ENCODE data around the gene PVRIG.
"Not testable (repeated sequence)": the region's sequence is repeated elsewhere in the genome, so short reads cannot be mapped to it uniquely, and the experiment has no call there.

The PVRIG gene

DNA sequence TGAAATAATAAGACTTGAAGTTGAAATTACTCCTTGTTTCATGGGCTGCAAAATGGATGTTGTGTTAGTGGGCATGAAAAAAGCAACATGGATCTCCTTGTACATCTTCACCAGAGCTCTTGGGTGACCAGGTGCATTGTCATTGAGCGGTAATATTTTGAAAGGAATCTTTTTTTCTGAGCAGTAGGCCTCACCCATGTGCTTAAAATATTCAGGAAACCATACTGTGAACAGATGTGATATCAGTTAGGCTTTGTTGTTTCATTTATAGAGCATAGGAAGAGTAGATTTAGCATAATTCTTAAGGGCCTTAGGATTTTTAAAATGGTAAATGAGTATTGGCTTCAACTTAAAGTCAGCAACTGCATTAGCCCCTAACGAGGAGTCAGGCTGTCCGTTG lies 26.8 kb upstream of the PVRIG start:
- DNase-seq: no peak

DNA sequence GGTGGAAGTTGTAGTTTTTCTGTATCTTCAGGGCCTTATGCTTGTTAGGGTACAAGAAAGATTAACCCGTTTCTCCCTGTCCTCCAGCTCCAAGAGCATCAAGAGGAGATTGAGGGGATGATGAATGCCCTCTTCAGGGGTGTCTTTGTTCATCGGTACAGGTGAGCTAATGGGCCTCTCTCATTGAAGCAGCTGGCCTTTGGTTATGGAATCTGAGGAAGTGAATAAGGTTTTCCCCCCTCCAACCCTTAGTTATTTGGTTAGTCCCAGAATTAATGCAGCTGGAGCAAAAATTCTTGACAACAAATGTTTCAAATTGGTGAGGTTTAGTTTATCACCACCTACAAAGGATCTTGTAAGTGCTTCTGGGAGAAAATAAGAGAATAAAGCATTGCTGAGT lies 24.5 kb upstream of the PVRIG start:
- no peak for DNase-seq

DNA sequence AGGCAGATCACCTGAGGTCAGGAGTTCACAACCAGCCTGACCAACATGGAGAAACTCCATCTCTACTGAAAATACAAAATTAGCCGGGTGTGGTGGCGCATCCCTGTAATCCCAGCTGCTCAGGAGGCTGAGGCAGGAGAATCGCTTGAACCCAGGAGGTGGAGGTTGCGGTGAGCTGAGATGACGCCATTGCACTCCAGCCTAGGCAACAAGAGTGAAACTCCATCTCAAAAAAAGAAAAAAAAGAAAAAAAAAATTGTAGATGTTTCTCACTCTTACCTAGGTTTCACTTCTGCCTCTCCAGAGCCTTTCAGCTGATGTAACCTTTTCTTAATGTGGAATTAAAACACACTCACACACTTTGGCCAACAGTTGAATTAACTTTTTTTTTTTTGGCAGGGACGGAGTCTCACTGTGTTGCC lies 23.8 kb upstream of the PVRIG start:
- DNase-seq: not testable (repeated sequence)

DNA sequence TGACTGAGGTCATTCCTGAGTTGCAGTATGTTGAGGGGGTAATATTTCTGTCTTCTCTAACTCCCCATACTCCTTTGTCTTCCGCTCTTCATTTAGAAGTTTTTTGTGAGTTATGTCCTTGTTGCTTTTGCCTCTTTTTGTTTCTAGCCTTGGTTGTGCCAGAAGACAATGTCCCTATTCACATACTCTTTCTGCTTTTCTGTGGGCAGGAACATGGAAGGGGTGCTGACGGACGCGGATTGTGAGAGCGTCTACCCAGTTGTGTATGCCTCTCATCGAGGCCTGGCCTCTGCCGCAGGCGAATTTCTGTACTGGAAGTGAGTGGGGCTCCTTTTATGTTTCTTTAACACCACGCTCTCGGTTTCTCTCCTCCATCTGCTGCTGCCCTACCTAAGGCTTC lies 21.5 kb upstream of the PVRIG start:
- DNase-seq: peak in 1 of 51 donors; percentile 25

DNA sequence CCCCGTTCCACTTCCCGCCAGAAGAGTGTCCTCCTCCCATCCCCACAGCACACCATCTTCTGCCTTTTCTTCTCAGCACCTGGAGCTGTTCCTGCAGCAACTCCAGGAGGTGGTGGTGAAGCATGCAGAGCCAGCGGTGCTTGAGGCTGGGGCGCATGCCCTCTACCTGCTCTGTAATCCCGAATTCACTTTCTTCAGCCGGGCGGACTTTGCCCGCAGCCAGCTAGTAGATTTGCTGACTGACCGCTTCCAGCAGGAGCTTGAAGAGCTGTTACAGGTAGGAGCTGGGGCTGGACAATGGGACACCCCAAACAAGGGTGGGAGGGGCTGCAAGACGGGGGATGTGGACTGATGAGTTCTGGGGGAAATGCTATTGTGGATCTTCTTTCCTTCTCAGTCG lies 19.1 kb upstream of the PVRIG start:
- no peak for DNase-seq

DNA sequence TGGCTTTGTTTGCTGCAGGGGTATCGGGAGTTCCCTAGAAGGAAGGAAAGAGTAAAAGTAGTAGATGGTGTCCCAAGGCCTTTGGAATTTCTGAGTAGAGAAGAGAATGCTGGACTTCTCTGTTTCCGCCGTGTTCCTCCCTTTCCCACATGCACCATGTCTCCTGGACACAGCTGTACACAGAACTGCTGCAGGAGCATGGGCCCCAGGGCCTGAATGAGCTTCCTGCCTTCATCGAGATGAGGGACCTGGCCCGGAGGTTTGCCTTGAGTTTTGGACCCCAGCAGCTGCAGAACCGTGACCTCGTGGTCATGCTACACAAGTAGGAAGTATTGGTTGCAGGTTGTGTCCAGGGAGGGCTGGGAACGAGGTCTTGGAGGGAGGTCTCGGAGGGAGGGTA lies 15.3 kb upstream of the PVRIG start:
- no peak for DNase-seq

DNA sequence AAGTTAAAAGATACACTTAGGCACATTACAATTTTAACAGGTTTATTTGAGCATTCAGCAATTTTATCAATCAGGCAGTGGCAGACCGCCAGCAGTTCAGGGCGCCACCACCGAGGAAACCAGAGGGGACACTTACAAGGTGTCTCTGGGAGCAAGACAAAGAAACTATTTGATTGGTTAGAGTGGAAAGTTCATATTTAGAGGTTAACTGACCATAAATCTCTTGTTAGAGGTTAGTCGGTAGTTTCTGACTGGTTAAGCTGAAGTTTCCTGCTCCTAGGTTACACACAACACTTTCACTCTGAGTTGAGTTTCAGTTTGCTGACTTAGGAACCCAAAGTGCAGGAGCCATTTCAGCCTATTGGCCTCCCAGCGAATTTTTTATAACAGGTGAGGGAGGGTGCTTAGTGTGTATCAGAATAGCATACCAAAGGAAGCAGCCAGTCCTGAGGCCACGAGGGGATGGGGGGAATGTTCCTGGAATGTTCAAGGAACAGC lies 10.8 kb upstream of the PVRIG start:
- no peak for DNase-seq

DNA sequence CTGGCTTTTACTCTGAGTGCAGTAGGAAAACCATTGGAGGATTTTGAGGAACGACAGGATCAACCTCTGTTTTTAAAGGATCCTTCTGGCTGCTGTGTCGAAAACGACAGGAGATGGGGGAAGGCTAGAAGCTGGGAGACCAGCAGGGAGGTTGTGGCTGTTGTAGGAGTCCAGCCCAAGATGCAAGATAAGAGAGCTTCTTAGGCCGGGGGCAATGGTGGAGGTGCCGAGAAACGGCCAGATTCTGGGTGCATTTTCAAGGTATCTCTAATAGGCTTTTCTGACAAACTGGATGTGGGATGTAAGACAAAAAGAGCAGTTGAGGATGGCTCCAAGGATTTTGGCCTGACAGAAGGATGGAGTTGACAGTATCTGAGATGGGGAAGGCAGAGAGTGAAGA lies 10.3 kb upstream of the PVRIG start:
- no peak for DNase-seq

DNA sequence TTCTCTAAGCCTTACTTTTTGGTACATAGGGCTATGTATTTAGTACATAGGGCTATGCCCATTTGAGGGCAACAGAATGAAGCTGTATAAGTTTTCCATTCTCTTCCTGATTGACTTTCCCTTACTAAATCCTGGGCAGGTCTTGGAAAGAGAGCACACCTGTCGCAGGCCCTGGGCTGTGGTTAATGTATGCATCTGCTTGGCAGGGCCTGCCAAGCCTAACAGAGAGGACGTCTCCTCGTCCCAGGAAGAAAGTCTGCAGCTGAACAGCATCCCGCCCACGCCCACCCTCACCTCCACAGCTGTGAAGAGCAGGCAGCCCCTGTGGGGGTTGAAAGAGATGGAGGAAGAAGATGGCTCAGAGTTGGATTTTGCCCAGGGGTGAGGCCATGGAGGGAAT lies 8.9 kb upstream of the PVRIG start:
- DNase-seq: no peak

DNA sequence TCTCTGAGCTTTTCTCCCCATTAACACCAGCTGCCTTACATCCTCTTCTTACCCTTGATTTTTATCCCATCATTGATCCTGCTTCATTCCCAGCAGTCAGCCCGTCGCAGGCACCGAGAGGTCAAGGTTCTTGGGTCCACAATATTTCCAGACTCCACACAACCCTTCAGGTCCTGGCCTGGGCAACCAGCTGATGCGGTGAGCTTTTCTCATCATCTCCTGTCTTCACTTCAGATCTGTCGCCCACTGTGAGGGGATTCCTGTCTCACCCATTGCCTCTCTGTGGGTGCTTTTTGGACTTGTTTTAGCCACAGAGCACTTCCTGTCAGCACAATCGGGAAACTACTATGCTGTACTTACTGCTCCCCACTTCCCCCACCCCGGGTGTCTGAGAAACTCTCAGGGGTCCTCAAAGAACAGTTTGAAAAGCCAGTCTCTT lies 8.4 kb upstream of the PVRIG start:
- no peak for DNase-seq

DNA sequence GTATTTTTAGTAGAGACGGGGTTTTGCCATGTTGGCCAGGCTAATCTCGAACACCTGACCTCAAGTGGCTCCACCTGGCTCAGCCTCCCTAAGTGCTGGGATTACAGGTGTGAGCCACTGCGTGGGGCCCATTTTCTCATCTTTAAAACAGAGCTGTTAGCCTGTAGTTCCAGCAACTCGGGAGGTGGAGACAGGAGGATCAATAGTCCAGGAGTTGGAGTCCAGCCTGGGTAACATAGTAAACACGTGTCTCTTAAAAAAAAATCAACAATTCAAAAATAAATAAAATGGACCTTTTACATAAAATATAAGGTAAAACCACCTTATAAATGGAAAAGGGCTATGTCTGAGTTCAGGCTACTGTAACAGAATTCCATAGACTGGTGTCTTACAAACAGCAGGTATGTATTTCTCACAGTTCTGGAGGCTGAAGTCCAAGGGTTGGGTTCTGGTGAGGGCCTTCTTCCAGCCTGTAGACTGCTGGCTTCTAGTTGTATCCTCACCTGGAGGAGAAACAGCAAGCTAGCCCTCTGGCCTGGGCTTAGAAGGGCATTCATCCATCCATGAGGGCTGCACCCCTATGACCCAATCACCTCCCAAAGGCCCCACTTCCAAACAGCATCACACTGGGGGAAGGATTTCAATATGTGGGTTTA lies 7.0 kb upstream of the PVRIG start:
- no peak for DNase-seq

DNA sequence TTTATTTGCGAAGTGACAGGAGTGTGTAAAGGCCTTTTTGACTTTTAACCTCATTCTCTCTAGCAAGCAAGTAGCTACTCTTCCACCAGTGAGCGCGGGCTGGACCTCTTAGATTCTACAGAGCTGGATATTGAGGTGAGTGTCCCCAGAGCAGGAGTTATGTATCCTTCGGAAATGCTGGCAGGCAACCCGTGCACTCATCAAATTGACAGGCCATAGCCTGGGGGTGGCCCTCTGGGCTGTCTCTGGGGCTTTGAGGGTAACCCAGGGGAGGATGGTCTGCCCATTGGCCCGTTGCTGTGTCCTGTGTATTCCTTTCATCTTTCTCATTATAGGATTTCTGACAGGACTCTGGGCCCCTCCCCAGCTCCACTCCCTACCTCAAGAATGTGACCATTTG lies 6.1 kb upstream of the PVRIG start:
- DNase-seq: no peak

DNA sequence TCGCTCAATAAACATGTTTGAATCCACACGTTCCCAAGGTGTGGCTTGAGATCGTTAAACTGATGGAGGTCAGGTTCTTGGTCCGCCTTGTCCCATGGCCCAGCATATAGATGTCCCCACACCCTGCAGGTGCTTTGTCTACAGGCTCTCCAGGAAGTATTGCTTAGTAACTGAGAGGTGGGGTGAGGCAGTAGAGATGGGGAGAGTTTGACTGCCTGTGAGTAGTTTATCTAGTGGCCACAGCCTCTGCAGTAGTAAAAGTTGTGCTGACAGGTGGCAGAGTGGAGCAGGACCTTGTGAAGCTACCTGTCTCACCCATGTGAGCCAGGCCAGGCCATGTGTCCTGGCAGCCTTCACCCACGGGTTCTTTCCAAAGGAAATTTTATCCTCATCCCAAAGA lies 5.4 kb upstream of the PVRIG start:
- DNase-seq: not testable (repeated sequence)

DNA sequence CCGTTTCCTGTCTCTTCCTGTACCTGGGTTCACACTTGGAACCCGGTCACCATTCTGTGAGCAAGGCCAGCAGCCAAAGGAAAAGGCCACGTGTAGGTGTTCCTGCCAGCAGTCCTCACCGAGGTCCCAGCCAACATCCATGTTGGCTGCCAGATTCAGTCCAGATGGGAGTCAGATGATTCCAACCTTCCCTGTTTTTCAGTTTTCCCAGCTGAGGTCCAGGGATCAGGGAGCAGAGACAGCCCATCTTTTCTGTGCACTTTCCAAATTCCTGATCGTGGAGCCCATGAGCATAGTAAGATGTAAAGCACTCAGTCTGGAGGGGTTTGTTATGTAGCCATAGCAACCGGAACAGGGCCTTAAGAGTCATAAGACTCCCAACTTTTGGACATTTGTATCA lies 3.9 kb upstream of the PVRIG start:
- DNase-seq: peak in 23 of 51 donors; percentile 4 to 48 (median 16)

DNA sequence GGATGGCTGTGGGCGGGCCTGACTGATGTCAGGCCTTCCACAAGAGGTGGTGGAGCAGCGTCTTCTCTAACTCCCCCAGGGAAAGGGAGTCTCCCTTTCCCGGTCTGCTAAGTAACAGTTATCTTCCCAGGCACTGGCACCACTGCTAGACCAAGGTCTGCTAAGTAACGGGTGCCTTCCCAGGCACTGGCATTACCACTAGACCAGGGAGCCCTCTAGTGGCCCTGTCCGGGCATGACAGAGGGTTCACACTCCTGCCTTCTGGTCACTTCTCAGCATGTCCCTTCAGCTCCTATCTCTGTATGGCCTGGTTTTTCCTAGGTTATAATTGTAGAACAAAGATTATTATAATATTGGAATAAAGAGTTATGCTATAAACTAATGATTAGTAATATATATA lies 1.8 kb upstream of the PVRIG start:
- peak in 46 of 51 donors; percentile 4 to 92 (median 74) for DNase-seq

DNA sequence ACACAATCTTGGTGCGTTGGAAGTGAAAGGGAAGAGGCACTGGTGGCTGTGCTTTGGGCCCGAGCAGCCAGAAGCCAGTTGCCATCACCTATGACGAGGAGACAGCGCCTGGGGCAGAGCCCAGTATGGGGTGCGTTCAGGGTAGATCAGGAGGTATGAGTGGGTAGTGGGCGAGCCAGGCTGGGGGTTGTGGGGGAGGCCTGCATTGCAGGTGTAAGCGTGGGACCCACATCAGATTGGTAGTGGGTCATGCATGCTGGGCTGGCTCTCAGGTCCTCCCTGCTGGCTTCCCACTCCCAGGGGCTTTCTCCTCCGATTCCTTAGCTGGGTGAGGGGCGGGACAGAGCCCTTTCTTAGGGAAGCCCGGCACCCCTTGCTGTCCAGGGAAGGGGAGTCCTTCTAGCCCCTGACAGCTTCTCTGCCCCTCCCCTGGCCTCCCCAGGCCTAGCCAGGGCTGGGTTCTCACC lies 445 bp upstream of the PVRIG start:
- no peak for DNase-seq

DNA sequence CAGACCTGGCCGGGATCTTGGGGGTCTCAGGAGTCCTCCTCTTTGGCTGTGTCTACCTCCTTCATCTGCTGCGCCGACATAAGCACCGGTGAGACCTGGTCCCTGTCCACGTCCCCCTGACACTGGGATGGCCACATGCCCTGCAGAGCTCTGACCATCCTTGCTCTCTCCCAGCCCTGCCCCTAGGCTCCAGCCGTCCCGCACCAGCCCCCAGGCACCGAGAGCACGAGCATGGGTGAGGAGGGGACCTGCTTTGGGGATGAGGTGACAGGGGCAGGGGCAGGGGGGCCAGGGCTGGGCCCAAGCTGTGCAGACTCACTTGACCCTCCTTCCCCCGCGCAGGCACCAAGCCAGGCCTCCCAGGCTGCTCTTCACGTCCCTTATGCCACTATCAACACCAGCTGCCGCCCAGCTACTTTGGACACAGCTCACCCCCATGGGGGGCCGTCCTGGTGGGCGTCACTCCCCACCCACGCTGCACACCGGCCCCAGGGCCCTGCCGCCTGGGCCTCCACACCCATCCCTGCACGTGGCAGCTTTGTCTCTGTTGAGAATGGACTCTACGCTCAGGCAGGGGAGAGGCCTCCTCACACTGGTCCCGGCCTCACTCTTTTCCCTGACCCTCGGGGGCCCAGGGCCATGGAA lies 959 bp downstream of the PVRIG start:
- DNase-seq: no peak

DNA sequence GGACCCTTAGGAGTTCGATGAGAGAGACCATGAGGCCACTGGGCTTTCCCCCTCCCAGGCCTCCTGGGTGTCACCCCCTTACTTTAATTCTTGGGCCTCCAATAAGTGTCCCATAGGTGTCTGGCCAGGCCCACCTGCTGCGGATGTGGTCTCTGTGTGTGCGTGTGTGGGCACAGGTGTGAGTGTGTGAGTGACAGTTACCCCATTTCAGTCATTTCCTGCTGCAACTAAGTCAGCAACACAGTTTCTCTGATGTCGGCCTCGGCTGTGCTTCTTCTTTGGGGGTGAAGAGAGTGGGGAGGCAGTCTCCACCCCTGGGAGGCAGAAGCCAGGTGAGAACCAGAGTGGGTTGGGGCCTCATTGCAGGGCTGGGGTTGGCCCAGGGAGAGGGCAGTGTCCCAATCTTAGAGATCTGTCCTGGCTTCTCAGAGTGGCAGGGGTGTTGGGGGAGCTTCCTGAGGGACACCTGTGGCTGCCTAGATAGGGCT lies 1.5 kb downstream of the PVRIG start:
- DNase-seq: no peak

DNA sequence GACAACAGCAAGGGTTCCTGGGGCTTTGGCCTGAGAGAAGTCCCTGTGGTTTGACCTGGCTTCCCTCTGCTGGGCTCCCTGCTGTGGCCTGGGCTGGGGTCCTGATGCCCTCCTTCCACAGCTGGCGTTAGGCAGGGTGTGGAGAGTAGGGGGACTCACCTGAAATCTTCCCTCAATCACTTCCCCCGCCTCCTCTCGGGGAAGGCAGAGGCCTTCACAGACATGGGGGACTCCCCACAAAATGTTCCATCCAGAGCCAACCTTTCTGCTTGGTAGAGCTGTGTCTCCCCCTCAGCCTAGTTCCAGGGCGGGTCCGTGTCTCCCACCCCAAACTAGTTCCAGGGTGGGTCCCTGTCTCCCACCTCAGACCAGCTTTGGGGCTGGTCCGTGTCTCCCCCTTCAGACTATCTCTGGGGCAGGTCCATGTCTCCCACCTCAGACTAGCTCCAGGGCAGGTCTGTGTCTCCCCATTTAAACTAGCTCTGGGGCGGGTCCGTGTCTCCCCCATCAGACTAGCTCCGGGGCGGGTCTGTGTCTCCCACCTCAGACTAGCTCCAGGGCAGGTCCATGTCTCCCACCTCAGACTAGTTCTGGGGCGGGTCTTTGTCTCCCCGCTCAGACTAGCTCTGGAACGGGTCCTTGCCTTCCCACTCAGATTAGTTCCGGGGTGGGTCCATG lies 2.2 kb downstream of the PVRIG start:
- no peak for DNase-seq

DNA sequence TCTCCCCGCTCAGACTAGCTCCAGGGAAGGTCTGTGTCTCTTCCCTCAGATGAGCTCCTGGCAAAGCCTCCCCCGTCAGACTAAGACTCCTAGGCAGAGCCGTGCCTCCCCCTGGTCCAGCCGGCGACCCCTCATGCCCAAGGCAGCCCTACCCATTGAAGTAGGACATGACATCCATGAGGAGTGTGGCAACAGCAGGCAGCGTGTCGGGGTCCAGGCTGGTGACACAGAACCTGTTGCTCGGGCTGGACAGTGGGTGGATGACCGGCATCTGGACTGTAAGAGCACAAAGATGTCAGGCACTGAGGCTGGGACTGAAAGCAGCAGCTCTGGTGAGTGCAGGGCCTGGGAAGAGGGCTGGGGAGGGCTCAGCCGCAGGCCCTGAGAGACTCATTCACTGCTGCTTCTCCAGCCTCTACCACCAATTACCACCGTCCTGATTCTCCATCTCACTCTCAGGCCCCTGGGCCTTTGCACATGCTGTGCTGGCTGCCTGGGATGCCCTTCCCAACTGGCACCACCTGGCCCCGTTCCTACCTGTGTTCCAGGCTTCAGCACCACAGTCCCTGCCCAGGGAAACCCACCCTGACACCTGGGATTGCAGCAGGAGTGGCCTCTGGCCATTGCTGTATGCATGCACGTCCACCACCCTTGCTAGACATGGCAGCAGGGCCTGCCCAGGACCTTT lies 2.8 kb downstream of the PVRIG start:
- no peak for DNase-seq

DNA sequence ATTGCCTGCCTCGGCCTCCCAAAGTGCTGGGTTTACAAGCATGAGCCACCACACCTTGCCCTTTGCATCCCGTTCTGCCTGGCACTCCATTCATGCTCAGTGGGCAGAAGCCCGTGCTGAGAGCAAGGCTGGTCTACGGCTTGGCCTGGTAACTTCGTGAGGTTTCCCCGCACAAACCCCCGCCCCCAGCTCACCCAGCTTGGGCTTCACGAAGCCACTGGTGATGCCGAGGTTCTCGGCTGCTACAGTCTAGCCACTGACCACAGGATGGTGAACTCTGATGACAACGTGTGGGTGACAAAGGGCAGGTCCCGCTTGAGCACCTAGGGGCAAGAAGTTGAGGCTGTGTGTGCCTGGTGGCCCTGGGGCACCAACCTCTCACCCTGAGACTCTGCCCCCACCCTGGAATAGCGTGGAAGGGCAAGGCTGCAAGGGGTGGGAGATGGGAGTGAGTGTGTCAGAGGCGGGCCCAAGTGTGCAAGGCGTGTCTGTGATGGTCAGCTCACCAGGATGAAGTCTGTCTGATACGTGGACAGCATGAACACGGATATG lies 3.7 kb downstream of the PVRIG start:
- DNase-seq: not testable (repeated sequence)

DNA sequence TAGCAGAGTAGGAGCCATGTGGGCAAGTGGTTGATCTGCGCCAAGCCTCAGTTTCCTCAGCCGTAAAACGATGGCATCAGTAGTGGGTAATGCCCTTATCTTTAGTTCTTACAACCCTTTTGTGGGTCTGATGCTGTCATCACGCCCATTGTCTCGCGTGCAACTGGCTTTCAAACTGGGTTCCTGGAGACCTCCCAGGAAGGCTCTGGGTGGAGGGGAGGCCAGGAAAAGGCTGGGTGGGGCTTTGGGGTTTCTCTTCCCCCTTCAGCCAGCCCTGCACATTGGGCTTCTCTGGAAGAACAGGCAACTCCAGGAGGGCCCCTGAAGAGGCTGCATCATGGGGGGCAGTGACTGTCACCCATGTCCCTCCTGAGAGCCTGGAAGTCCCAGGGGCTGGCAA lies 5.1 kb downstream of the PVRIG start:
- DNase-seq: not testable (repeated sequence)

All from hypothalamus (tissue), 51 donors.